ENCODE data around the gene PPP2R2D. TPM values are rescaled to one million over a fixed set of nuclear protein-coding genes. Genes with fewer than 3 reads are reported as not detected.
"Not testable (repeated sequence)": the region's sequence is repeated elsewhere in the genome, so short reads cannot be mapped to it uniquely, and the experiment has no call there.

The PPP2R2D gene
- total RNA-seq, 2 donors from 2014 or later = 43.1 to 52.4 TPM

DNA sequence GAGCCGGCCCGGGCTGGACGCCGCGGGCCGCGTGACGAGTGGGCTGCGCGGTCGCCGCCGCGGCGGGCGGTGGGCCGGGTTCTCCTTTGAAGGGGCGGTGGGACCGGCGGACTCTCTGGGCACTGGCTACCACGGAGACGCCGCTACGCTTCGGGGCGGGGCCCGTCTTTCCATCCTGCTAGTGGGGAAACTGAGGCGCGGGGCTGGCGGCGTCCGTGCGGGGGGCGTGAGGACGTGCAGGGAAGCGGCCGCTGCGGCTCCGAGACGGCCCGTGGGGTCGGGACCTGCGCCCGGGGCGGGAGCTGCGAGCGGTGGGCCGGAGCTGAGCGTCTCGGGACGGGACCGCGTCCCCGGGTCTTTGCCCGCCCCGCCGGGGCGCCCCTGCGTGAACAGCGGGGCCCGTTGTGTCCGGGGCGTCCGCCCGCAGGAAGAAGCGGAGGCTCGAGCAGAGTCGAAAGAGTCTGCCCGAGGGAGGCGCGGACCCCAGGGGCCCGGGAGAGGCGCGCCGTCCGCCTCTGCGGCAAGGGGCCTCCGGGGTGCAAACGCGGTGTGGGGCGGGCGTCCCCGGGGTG lies 81.5 kb downstream of the PPP2R2D start:
- no peak for ATAC-seq
- no peaks in the 10 kb centered on the region for H3K27me3 ChIP-seq
- no peak for DNase-seq
- peak overlapping the region; percentile 28 to 38 for H3K4me3 ChIP-seq
- intact Hi-C loops (cut with DNase I) = no loop called here
- WGBS, 2 donors = 3 to 7% methylated on average over 6 to 79 of the region's 83 CpGs
- H3K27ac ChIP-seq = peak overlapping the region; percentile 57 to 92 (median 78)
- H3K9me3 ChIP-seq = no peaks in the 10 kb centered on the region
- peaks cover 30% of the 10 kb centered on the region for H3K4me1 ChIP-seq
- H3K36me3 ChIP-seq (replicated peaks in 1 of 2; ENCODE audit: insufficient read depth in 1 of 2, low read depth in 2 of 2) = no peaks in the 10 kb centered on the region
- TF ChIP-seq POLR2A (IDR thresholded peaks at IDR 0.05) (no peak), CTCF (IDR thresholded peaks at IDR 0.05) (no peak)

GRCh38 chr10:131982796-131983195 lies 82.0 kb downstream of the PPP2R2D start:
- TF ChIP-seq POLR2A (IDR thresholded peaks at IDR 0.05) (no peak), CTCF (IDR thresholded peaks at IDR 0.05) (no peak)
- DNase-seq (peak in 1 of 4 donors; percentile 34), ATAC-seq (no peak)
- peaks cover 25% of the 10 kb centered on the region for H3K4me1 ChIP-seq
- H3K27me3 ChIP-seq = no peaks in the 10 kb centered on the region
- H3K9me3 ChIP-seq = no peaks in the 10 kb centered on the region
- peak overlapping the region; percentile 28 to 38 for H3K4me3 ChIP-seq
- peak overlapping the region in 3 of 4 donors; percentile 57 to 92 (median 70) for H3K27ac ChIP-seq
- 62 to 73% methylated on average over 19 to 21 of the region's 21 CpGs for WGBS, 2 donors
- intact Hi-C loops (cut with DNase I) = no loop called here
- no peaks in the 10 kb centered on the region for H3K36me3 ChIP-seq (replicated peaks in 1 of 2; ENCODE audit: insufficient read depth in 1 of 2, low read depth in 2 of 2)

GRCh38 chr10:131983780-131984179 lies 83.0 kb downstream of the PPP2R2D start:
- Histone ChIP-seq H3K9me3 (no peaks in the 10 kb centered on the region), H3K27ac (no peak overlapping the region), H3K36me3 (replicated peaks in 1 of 2; ENCODE audit: insufficient read depth in 1 of 2, low read depth in 2 of 2) (no peaks in the 10 kb centered on the region), H3K27me3 (no peaks in the 10 kb centered on the region), H3K4me1 (peaks cover 15% of the 10 kb centered on the region), H3K4me3 (no peak overlapping the region)
- ATAC-seq (no peak), DNase-seq (no peak)
- intact Hi-C loops (cut with DNase I) = no loop called here
- no peak for TF ChIP-seq CTCF (IDR thresholded peaks at IDR 0.05)
- TF ChIP-seq POLR2A (IDR thresholded peaks at IDR 0.05) = no peak
- 76 to 83% methylated on average over 6 of the region's 6 CpGs for WGBS, 2 donors

DNA sequence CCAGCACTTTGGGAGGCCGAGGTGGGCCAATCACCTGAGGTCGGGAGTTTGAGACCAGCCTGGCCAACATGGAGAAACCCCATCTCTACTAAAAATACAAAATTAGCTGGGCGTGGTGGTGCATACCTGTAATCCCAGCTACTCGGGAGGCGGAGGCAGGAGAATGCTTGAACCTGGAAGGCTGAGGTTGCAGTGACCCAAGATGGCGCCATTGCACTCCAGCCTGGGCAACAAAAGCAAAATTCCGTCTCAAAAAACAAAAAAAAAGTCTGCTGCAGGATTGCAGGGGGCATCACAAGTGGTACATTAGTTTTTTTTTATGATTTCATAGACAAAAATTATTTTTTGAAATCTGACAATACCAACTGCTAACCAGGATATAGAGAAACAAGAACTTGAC lies 86.0 kb downstream of the PPP2R2D start:
- ATAC-seq; H3K27ac ChIP-seq; H3K36me3 ChIP-seq (replicated peaks in 1 of 2; ENCODE audit: insufficient read depth in 1 of 2, low read depth in 2 of 2); H3K4me1 ChIP-seq; H3K4me3 ChIP-seq; DNase-seq; intact Hi-C loops (cut with DNase I); H3K9me3 ChIP-seq; H3K27me3 ChIP-seq: not testable (repeated sequence)
- WGBS, 2 donors = 86 to 95% methylated on average over 7 of the region's 7 CpGs

DNA sequence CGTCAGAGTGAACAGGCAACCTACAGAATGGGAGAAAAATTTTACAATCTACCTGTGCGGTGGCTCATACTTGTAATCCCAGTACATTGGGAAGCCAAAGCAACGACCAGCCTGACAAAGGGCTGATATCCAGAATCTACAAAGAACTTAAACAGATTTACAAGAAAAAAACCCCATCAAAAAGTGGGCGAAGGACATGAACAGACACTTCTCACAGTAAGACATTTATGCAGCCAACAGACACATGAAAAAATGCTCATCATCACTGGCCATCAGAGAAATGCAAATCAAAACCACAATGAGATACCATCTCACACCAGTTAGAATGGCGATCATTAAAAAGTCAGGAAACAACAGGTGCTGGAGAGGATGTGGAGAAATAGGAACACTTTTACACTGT lies 86.5 kb downstream of the PPP2R2D start:
- 98 to 100% methylated on average over 4 to 5 of the region's 5 CpGs for WGBS, 2 donors
- H3K4me1 ChIP-seq; ATAC-seq; H3K27me3 ChIP-seq; H3K9me3 ChIP-seq; DNase-seq; H3K27ac ChIP-seq; intact Hi-C loops (cut with DNase I); H3K4me3 ChIP-seq; H3K36me3 ChIP-seq (replicated peaks in 1 of 2; ENCODE audit: insufficient read depth in 1 of 2, low read depth in 2 of 2): not testable (repeated sequence)

DNA sequence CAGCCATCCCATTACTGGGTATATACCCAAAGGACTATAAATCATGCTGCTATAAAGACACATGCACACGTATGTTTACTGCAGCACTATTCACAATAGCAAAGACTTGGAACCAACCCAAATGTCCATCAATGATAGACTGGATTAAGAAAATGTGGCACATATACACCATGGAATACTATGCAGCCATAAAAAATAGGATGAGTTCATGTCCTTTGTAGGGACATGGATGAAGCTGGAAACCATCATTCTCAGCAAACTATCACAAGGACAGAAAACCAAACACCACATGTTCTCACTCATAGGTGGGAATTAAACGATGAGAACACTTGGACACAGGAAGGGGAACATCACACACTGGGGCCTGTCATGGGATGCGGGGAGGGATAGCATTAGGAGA lies 87.0 kb downstream of the PPP2R2D start:
- H3K4me1 ChIP-seq; ATAC-seq; H3K9me3 ChIP-seq; H3K27me3 ChIP-seq; DNase-seq; H3K36me3 ChIP-seq (replicated peaks in 1 of 2; ENCODE audit: insufficient read depth in 1 of 2, low read depth in 2 of 2); intact Hi-C loops (cut with DNase I); H3K4me3 ChIP-seq; H3K27ac ChIP-seq: not testable (repeated sequence)
- WGBS, 2 donors = 96 to 97% methylated on average over 2 to 3 of the region's 3 CpGs

All from body of pancreas (tissue), 4 donors.